ENCODE results near the gene FAM107B.

Gene FAM107B

GRCh38 chr10:14527134-14527844 lies 247.4 kb downstream of the FAM107B start:
- DNase-seq: no peak

- no peak for DNase-seq
Observed at GRCh38 chr10:14526326-14526725, 248.4 kb downstream of the FAM107B start.

GRCh38 chr10:14524691-14525324 lies 249.9 kb downstream of the FAM107B start:
- DNase-seq: no peak

GRCh38 chr10:14523286-14523685 lies 251.4 kb downstream of the FAM107B start:
- no peak for DNase-seq

- no peak for DNase-seq
Observed at GRCh38 chr10:14519785-14520184, 254.9 kb downstream of the FAM107B start.

- no peak for DNase-seq
Observed at GRCh38 chr10:14518149-14518548, 256.5 kb downstream of the FAM107B start.

GRCh38 chr10:14513123-14513522 lies 261.6 kb downstream of the FAM107B start:
- no peak for DNase-seq

- no peak for DNase-seq
Observed at GRCh38 chr10:14510346-14510745, 264.4 kb downstream of the FAM107B start.

GRCh38 chr10:14508725-14509124 lies 266.0 kb downstream of the FAM107B start:
- no peak for DNase-seq

GRCh38 chr10:14507781-14508180 lies 266.9 kb downstream of the FAM107B start:
- DNase-seq: no peak

GRCh38 chr10:14507176-14507575 lies 267.5 kb downstream of the FAM107B start:
- DNase-seq: peak; percentile 82

GRCh38 chr10:14502431-14502830 lies 272.3 kb downstream of the FAM107B start:
- no peak for DNase-seq

GRCh38 chr10:14500172-14500765 lies 274.4 kb downstream of the FAM107B start:
- no peak for DNase-seq

GRCh38 chr10:14499601-14499904 lies 275.1 kb downstream of the FAM107B start:
- no peak for DNase-seq

GRCh38 chr10:14498326-14498725 lies 276.4 kb downstream of the FAM107B start:
- no peak for DNase-seq

GRCh38 chr10:14491811-14492210 lies 282.9 kb downstream of the FAM107B start:
- no peak for DNase-seq

- DNase-seq: no peak
Observed at GRCh38 chr10:14489522-14490177, 285.0 kb downstream of the FAM107B start.

GRCh38 chr10:14487488-14487883 lies 287.2 kb downstream of the FAM107B start:
- DNase-seq: no peak

GRCh38 chr10:14486777-14487487 lies 287.8 kb downstream of the FAM107B start:
- DNase-seq: peak; percentile 77

- DNase-seq: no peak
Observed at GRCh38 chr10:14485986-14486385, 288.7 kb downstream of the FAM107B start.

- DNase-seq: no peak
Observed at GRCh38 chr10:14483417-14483816, 291.3 kb downstream of the FAM107B start.

GRCh38 chr10:14481752-14482151 lies 292.9 kb downstream of the FAM107B start:
- DNase-seq: no peak

GRCh38 chr10:14481014-14481413 lies 293.7 kb downstream of the FAM107B start:
- no peak for DNase-seq
